CD14-positive monocyte (primary cell): Measurements from ENCODE around the gene PDE11A. TPM values are rescaled to one million over a fixed set of nuclear protein-coding genes. Genes with fewer than 3 reads are reported as not detected.

Source experiments
- DNase-seq, 3 donors: peaks; one replicate each; pipeline ENCODE4 v3.0.0-alpha.2; 2011 to 2022
- H2AFZ ChIP-seq: 2 replicates; pipeline ENCODE4 v1.6.0; 2012; ENCODE audit warnings: mild to moderate bottlenecking, low read depth, low read length, inconsistent platforms; ENCODE audit not compliant: insufficient read depth, poor library complexity, severe bottlenecking
- H3K27ac ChIP-seq, 2 donors: 1 replicate in 1 of 2; 2 replicates in 1 of 2; pipeline ENCODE4 v1.5.1; 2012 to 2013; ENCODE audit warnings: low read length in 2 of 2, control low read depth in 1 of 2, inconsistent platforms in 1 of 2, low read depth in 1 of 2, mild to moderate bottlenecking in 1 of 2
- H3K27me3 ChIP-seq, 2 donors: one replicate each; pipeline versions ENCODE4 v1.6.0 to v1.6.1; 2011 to 2013; ENCODE audit warnings: low read length in 2 of 2; ENCODE audit not compliant: control insufficient read depth in 2 of 2, insufficient read depth in 2 of 2
- H3K36me3 ChIP-seq, 2 donors: replicated peaks in 1 of 2; 1 replicate in 1 of 2; 2 replicates in 1 of 2; pipeline versions ENCODE4 v1.5.1 to v1.6.1; 2012 to 2013; ENCODE audit warnings: low read length in 2 of 2, control low read depth in 1 of 2, inconsistent platforms in 1 of 2, mild to moderate bottlenecking in 1 of 2; ENCODE audit not compliant: insufficient read depth in 2 of 2, control insufficient read depth in 1 of 2
- H3K4me1 ChIP-seq, 2 donors: 1 replicate in 1 of 2; 2 replicates in 1 of 2; pipeline versions ENCODE4 v1.5.1 to v1.6.1; 2012 to 2013; ENCODE audit warnings: low read length in 2 of 2, control low read depth in 1 of 2, inconsistent platforms in 1 of 2, mild to moderate bottlenecking in 1 of 2, moderate library complexity in 1 of 2; ENCODE audit not compliant: insufficient read depth in 2 of 2, control insufficient read depth in 1 of 2
- H3K4me2 ChIP-seq: replicated peaks from 2 replicates; pipeline ENCODE3; 2012; ENCODE audit warnings: low read length, moderate library complexity, mild to moderate bottlenecking; ENCODE audit not compliant: poor library complexity, severe bottlenecking; ENCODE audit errors: extremely low read depth
- H3K4me3 ChIP-seq, 3 experiments: fragments of 200-600 bp in 1 of 3; sonication (generic) in 1 of 3; replicated peaks in 1 of 3; 1 replicate in 2 of 3; 2 replicates in 1 of 3; pipeline ENCODE4 v1.5.1; 2011 to 2013; ENCODE audit warnings: low read length in 3 of 3, mild to moderate bottlenecking in 3 of 3, control low read depth in 2 of 3, low read depth in 2 of 3, inconsistent platforms in 1 of 3, moderate library complexity in 1 of 3
- H3K79me2 ChIP-seq: 2 replicates; pipeline ENCODE4 v1.6.0; 2012; ENCODE audit warnings: mild to moderate bottlenecking, control low read depth, inconsistent platforms, low read length, moderate library complexity; ENCODE audit not compliant: insufficient read depth
- H3K9ac ChIP-seq: 2 replicates; pipeline ENCODE4 v1.6.0; 2017; ENCODE audit warnings: low read length, mild to moderate bottlenecking; ENCODE audit not compliant: insufficient read depth, poor library complexity, severe bottlenecking
- H3K9me3 ChIP-seq, 2 donors: replicated peaks in 1 of 2; 1 replicate in 1 of 2; 2 replicates in 1 of 2; pipeline versions ENCODE4 v1.5.1 to v1.6.1; 2012 to 2013; ENCODE audit warnings: low read length in 2 of 2, control low read depth in 1 of 2; ENCODE audit not compliant: control insufficient read depth in 1 of 2, insufficient read depth in 1 of 2
- H4K20me1 ChIP-seq: 2 replicates; pipeline ENCODE4 v1.6.0; 2012; ENCODE audit warnings: mild to moderate bottlenecking, low read length, control low read depth, moderate library complexity; ENCODE audit not compliant: insufficient read depth
- H3K27ac Mint-ChIP-seq, 7 donors: one replicate each; pipeline ENCODE4 v1.8.0; 2020; ENCODE audit warnings: mild to moderate bottlenecking in 7 of 7, mixed read lengths in 7 of 7, moderate library complexity in 6 of 7, inconsistent platforms in 2 of 7
- H3K27me3 Mint-ChIP-seq, 3 donors: one replicate each; pipeline ENCODE4 v1.8.0; 2021 to 2022; ENCODE audit warnings: low read depth in 3 of 3, mild to moderate bottlenecking in 3 of 3, mixed read lengths in 3 of 3, moderate library complexity in 3 of 3, inconsistent platforms in 1 of 3
- H3K36me3 Mint-ChIP-seq, 2 donors: one replicate each; pipeline ENCODE4 v1.8.0; 2020; ENCODE audit warnings: mixed read lengths in 2 of 2, inconsistent platforms in 1 of 2, mild to moderate bottlenecking in 1 of 2
- H3K4me1 Mint-ChIP-seq: one replicate; pipeline ENCODE4 v1.8.0; 2020; ENCODE audit warnings: mild to moderate bottlenecking, mixed read lengths
- H3K4me3 Mint-ChIP-seq, 2 donors: one replicate each; pipeline ENCODE4 v1.8.0; 2020; ENCODE audit warnings: mild to moderate bottlenecking in 2 of 2, mixed read lengths in 2 of 2, moderate library complexity in 1 of 2
- H3K9me3 Mint-ChIP-seq, 7 donors: one replicate each; pipeline ENCODE4 v1.8.0; 2020 to 2022; ENCODE audit warnings: mixed read lengths in 7 of 7, mild to moderate bottlenecking in 6 of 7, moderate library complexity in 6 of 7, inconsistent platforms in 2 of 7
- WGBS: methylation state at CpG from one replicate; pipeline ENCODE4 v1.1.5; 2013; ENCODE audit warnings: missing lambda C conversion rate; ENCODE audit not compliant: insufficient coverage; 5-methylcytosine and 5-hydroxymethylcytosine counted together
- intact Hi-C, 2 donors: fragments of 100-400 bp; cut with micrococcal nuclease; formaldehyde crosslinking; loops; one replicate each; pipeline versions ENCODE4 v1.15.0 to v1.15.1; 2023
- polyA plus RNA-seq, 3 donors: library from polyadenylated mRNA; depleted of rRNA in 1 of 3; unstranded in 2 of 3; stranded (reverse) in 1 of 3; fragments of 300-500 nt in 2 of 3; fragments of >200 nt in 1 of 3; fragmentation: Illumina TruSeq in 2 of 3; gene quantifications; 1 replicate in 2 of 3; 2 replicates in 1 of 3; pipeline ENCODE4 v1.2.3, GENCODE V29; 2012 to 2021
- TF ChIP-seq, protein P1 (sequence below): fragments of 200-600 bp; IDR thresholded peaks from one replicate; pipeline ENCODE4 v1.8.0; 2022; ENCODE audit warnings: antibody characterized with exemption, mild to moderate bottlenecking

PDE11A gene
- polyA plus RNA-seq, 3 donors, result not detected

- WGBS, result 79% methylated on average over 2 of the region's 7 CpGs
- H3K27ac ChIP-seq, result no peak overlapping the region
- intact Hi-C loops, result no loop called here
- peaks cover 0 to 2% (median 0%) of the 10 kb centered on the region in 3 donors for H3K27me3 Mint-ChIP-seq
- H3K4me1 ChIP-seq, result no peaks in the 10 kb centered on the region
- H3K79me2 ChIP-seq, result no peaks in the 10 kb centered on the region
- H3K27me3 ChIP-seq, result no peaks in the 10 kb centered on the region
- no peak overlapping the region for H3K4me2 ChIP-seq
- no peak overlapping the region for H3K9ac ChIP-seq
- no peaks in the 10 kb centered on the region for H3K36me3 ChIP-seq
- no peak overlapping the region for H3K4me3 ChIP-seq
- H3K36me3 Mint-ChIP-seq, result no peaks in the 10 kb centered on the region
- DNase-seq, result no peak
- no peak overlapping the region for H3K4me3 Mint-ChIP-seq
- no peaks in the 10 kb centered on the region for H4K20me1 ChIP-seq
- H3K27ac Mint-ChIP-seq, result no peak overlapping the region
- no peaks in the 10 kb centered on the region for H3K9me3 ChIP-seq
- TF ChIP-seq, protein P1, sequence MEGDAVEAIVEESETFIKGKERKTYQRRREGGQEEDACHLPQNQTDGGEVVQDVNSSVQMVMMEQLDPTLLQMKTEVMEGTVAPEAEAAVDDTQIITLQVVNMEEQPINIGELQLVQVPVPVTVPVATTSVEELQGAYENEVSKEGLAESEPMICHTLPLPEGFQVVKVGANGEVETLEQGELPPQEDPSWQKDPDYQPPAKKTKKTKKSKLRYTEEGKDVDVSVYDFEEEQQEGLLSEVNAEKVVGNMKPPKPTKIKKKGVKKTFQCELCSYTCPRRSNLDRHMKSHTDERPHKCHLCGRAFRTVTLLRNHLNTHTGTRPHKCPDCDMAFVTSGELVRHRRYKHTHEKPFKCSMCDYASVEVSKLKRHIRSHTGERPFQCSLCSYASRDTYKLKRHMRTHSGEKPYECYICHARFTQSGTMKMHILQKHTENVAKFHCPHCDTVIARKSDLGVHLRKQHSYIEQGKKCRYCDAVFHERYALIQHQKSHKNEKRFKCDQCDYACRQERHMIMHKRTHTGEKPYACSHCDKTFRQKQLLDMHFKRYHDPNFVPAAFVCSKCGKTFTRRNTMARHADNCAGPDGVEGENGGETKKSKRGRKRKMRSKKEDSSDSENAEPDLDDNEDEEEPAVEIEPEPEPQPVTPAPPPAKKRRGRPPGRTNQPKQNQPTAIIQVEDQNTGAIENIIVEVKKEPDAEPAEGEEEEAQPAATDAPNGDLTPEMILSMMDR, result no peak
- H3K4me1 Mint-ChIP-seq, result no peaks in the 10 kb centered on the region
- H3K9me3 Mint-ChIP-seq, result no peaks in the 10 kb centered on the region
- no peak overlapping the region for H2AFZ ChIP-seq
Observed at GRCh38 chr2:177693658-177694339, 378.8 kb downstream of the PDE11A start.

DNA sequence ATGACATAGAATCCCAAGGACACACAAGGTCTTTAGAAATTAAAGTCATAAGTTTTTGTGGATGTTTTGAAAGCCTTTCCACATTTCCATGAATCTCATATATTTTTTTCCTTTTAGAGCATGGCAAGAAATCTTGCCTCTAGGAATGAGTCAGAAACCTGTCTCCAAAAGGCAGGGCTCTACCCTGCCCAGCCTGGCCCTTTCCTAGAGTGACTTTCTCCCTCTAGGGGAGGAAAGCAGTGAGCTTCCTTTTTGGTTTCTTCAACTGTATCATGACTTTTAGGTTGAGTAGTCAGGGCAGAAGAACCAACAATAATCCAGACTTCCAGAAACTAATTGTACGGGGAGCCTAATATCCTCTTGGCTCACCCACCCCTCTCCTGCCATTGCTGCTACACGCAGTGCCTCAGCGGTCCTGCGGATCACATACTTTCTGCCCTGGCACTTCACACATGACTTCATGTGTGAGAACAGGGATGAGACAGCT is 379.8 kb downstream of the PDE11A start:
- H3K36me3 ChIP-seq, result no peaks in the 10 kb centered on the region
- Mint-ChIP-seq H3K9me3 (no peaks in the 10 kb centered on the region), H3K27me3 (peaks cover 0 to 2% (median 0%) of the 10 kb centered on the region in 3 donors), H3K27ac (no peak overlapping the region), H3K4me1 (no peaks in the 10 kb centered on the region), H3K36me3 (no peaks in the 10 kb centered on the region), H3K4me3 (no peak overlapping the region)
- no peak overlapping the region for H3K27ac ChIP-seq
- intact Hi-C loops, result no loop called here
- H3K9me3 ChIP-seq, result no peaks in the 10 kb centered on the region
- TF ChIP-seq, protein P1, result no peak
- no peaks in the 10 kb centered on the region for H3K4me1 ChIP-seq
- DNase-seq, result no peak
- H2AFZ ChIP-seq, result no peak overlapping the region
- H3K27me3 ChIP-seq, result no peaks in the 10 kb centered on the region
- H3K79me2 ChIP-seq, result no peaks in the 10 kb centered on the region
- no peak overlapping the region for H3K4me3 ChIP-seq
- WGBS, result no CpG with 5 or more reads among the region's 4 CpGs
- no peak overlapping the region for H3K4me2 ChIP-seq
- H4K20me1 ChIP-seq, result no peaks in the 10 kb centered on the region
- no peak overlapping the region for H3K9ac ChIP-seq
